ENCODE data around the gene HNRNPR. TPM values are rescaled to one million over a fixed set of nuclear protein-coding genes. Genes with fewer than 3 reads are reported as not detected.

HNRNPR gene
- total and polyA plus RNA-seq, 9 donors: 55.9 to 173 (median 137) TPM

DNA sequence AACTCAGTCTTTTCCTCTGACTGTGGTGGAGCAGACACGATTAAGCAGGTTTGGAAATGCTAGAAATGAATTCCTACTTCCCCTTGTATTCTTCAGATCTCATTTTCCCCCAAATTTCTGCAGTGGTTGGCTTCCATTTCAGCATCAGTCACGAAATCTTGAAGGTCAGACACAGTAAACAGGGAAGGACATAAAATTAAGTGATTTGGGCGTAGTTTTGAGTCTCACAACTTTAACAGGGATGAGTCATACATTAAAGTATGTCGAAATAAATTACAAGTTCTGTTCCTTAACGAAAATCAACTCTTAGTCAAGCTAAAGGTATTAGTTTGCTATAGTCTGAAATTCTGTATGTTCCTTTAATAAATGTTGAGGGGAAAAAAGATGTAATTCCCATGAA is 61.1 kb downstream of the HNRNPR start:
- Histone ChIP-seq H3K4me1 (ENCODE audit: insufficient read depth) (no peaks in the 10 kb centered on the region), H3K27me3 (no peaks in the 10 kb centered on the region), H3K27ac (no peak overlapping the region), H3K36me3 (no peaks in the 10 kb centered on the region), H3K9me3 (no peaks in the 10 kb centered on the region), H3K4me3 (no peak overlapping the region)
- TF ChIP-seq EP300 (IDR thresholded peaks at IDR 0.05) (no peak), POLR2A (IDR thresholded peaks at IDR 0.05) (no peak)
- TF ChIP-seq, protein P1, sequence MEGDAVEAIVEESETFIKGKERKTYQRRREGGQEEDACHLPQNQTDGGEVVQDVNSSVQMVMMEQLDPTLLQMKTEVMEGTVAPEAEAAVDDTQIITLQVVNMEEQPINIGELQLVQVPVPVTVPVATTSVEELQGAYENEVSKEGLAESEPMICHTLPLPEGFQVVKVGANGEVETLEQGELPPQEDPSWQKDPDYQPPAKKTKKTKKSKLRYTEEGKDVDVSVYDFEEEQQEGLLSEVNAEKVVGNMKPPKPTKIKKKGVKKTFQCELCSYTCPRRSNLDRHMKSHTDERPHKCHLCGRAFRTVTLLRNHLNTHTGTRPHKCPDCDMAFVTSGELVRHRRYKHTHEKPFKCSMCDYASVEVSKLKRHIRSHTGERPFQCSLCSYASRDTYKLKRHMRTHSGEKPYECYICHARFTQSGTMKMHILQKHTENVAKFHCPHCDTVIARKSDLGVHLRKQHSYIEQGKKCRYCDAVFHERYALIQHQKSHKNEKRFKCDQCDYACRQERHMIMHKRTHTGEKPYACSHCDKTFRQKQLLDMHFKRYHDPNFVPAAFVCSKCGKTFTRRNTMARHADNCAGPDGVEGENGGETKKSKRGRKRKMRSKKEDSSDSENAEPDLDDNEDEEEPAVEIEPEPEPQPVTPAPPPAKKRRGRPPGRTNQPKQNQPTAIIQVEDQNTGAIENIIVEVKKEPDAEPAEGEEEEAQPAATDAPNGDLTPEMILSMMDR (IDR thresholded peaks at IDR 0.05): no peak
- 52 to 57% (median 57%) methylated on average over 5 of the region's 5 CpGs for WGBS, 3 donors
- DNase-seq: no peak
- intact Hi-C loops (cut with DNase I): no loop called here

- WGBS, 3 donors: 86 to 93% (median 89%) methylated on average over 2 of the region's 2 CpGs
- Histone ChIP-seq H3K9me3 (no peaks in the 10 kb centered on the region), H3K27me3 (no peaks in the 10 kb centered on the region), H3K36me3 (no peaks in the 10 kb centered on the region), H3K27ac (no peak overlapping the region), H3K4me1 (ENCODE audit: insufficient read depth) (no peaks in the 10 kb centered on the region), H3K4me3 (no peak overlapping the region)
- DNase-seq: no peak
- TF ChIP-seq POLR2A (IDR thresholded peaks at IDR 0.05) (no peak), EP300 (IDR thresholded peaks at IDR 0.05) (no peak)
- TF ChIP-seq, protein P1 (IDR thresholded peaks at IDR 0.05): no peak
- intact Hi-C loops (cut with DNase I): no loop called here
Measured at GRCh38 chr1:23278717-23279116, 65.4 kb downstream of the HNRNPR start.

GRCh38 chr1:23276531-23276930 is 67.6 kb downstream of the HNRNPR start:
- intact Hi-C loops (cut with DNase I): no loop called here
- H3K4me3 ChIP-seq: no peak overlapping the region

DNA sequence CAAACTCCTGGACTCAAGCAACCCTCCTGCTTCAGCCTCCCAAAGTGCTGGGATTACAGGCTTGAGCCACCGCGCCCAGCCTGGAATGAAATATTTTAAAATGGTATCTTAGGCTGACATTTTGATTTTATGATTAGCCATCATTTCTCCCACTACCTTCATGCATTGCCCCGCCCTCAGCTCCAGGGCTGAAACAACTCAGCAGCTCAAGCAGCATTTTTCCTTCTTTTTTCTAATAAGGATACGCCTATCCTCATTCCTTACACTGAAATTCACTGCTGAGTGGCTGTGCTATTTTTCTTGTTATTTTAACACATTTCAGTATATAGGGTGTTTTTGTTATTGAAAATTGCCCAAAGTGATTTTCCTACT is 70.0 kb downstream of the HNRNPR start:
- TF ChIP-seq POLR2A (IDR thresholded peaks at IDR 0.05) (no peak), EP300 (IDR thresholded peaks at IDR 0.05) (no peak)
- TF ChIP-seq, protein P1 (IDR thresholded peaks at IDR 0.05): no peak
- H3K4me1 ChIP-seq (ENCODE audit: insufficient read depth): no peaks in the 10 kb centered on the region
- no peaks in the 10 kb centered on the region for H3K36me3 ChIP-seq
- H3K4me3 ChIP-seq: no peak overlapping the region
- H3K27me3 ChIP-seq: no peaks in the 10 kb centered on the region
- no peak overlapping the region for H3K27ac ChIP-seq
- no peak for DNase-seq
- intact Hi-C loops (cut with DNase I): no loop called here
- no peaks in the 10 kb centered on the region for H3K9me3 ChIP-seq
- WGBS, 3 donors: 82 to 94% (median 88%) methylated on average over 4 of the region's 4 CpGs

More at GRCh38 chr1:23276531-23276930, 67.6 kb downstream of the HNRNPR start:
- H3K27me3 ChIP-seq: no peaks in the 10 kb centered on the region
- H3K27ac ChIP-seq: no peak overlapping the region
- H3K9me3 ChIP-seq: no peaks in the 10 kb centered on the region
- TF ChIP-seq EP300 (IDR thresholded peaks at IDR 0.05) (no peak), POLR2A (IDR thresholded peaks at IDR 0.05) (no peak)
- TF ChIP-seq, protein P1 (IDR thresholded peaks at IDR 0.05): no peak
- no peaks in the 10 kb centered on the region for H3K36me3 ChIP-seq
- H3K4me1 ChIP-seq (ENCODE audit: insufficient read depth): no peaks in the 10 kb centered on the region
- no peak for DNase-seq
- WGBS, 3 donors: 84 to 87% (median 84%) methylated on average over 2 of the region's 2 CpGs
